Muscle layer of colon (tissue), 2 donors: ENCODE measurements around the gene WASF1.
A peak's percentile ranks its signal among the peaks of the same experiment; 100 is the strongest.

Source experiments
- H3K27ac ChIP-seq: one replicate; pipeline ENCODE4 v1.7.0; 2013; ENCODE audit warnings: low read depth, mild to moderate bottlenecking, low read length, moderate library complexity
- H3K27me3 ChIP-seq, 2 donors: one replicate each; pipeline ENCODE4 v1.7.0; 2013; ENCODE audit warnings: low read length in 2 of 2, mild to moderate bottlenecking in 2 of 2; ENCODE audit not compliant: insufficient read depth in 2 of 2, control insufficient read depth in 1 of 2
- H3K36me3 ChIP-seq: one replicate; pipeline ENCODE4 v1.7.0; 2013; ENCODE audit warnings: mild to moderate bottlenecking, low read length; ENCODE audit not compliant: insufficient read depth
- H3K4me1 ChIP-seq: one replicate; pipeline ENCODE4 v1.7.0; 2013; ENCODE audit warnings: mild to moderate bottlenecking, low read length; ENCODE audit not compliant: insufficient read depth
- H3K4me3 ChIP-seq, 2 donors: one replicate each; pipeline ENCODE4 v1.7.0; 2013; ENCODE audit warnings: low read length in 2 of 2, low read depth in 1 of 2, mild to moderate bottlenecking in 1 of 2, moderate library complexity in 1 of 2
- H3K9ac ChIP-seq: one replicate; pipeline ENCODE4 v1.7.0; 2013; ENCODE audit warnings: low read length
- H3K9me3 ChIP-seq: one replicate; pipeline ENCODE4 v1.7.0; 2013; ENCODE audit warnings: mild to moderate bottlenecking, low read length
- donor health status: abdominal sarcoma.
- donor health status: Adenocarcinoma of cecum.

The WASF1 gene

DNA sequence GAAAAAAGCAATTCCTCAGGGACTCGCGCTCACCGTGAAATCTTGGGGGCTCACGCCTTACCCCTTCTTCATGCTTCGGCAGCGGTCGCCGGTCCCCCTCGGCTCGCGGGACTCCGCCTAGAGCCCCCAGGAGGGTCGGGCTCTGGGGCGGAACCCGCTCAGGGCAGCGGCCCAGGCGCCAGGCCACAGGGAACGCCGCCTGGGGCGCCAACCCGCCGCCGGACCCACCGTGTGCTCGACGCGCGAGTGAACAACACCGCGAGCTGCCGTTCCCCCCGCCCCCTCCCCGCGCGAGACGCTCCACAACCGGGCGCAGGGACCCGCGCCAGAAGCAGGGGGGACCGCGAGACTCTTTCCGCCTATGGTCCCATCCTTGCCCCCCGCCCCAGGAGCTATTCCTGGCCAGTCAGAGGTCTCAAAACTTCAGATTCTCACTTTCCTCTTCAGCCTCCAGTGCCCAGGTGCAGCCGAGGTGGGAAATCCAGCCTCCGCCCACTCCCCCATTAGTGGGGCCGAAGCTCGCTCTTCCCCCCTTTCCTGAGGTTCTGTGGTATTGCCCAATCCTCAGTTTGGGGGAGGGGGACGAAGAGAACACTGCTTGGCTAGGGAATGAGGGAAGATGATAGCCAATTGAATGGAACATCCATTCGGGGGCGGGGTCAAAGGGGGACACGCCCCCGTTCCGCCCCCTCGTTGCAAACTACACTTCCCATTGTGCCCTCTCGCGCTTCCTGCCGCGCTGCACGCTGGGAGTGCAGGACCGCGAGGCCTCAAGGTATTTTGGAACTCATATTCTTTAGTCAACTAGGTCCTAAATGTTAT, at the start of gene WASF1:
Gene WASF1, minus strand, starts transcription at position 265 of the 822 bp plus-strand sequence. CDS start 52,069 bp downstream, outside the sequence.
- Histone ChIP-seq H3K4me3 (peak within 1 kb of the TSS; percentile 92), H3K36me3 (no peaks in the 10 kb centered on the region), H3K27ac (peak within 1 kb of the TSS; percentile 50), H3K27me3 (no peaks in the 10 kb centered on the region), H3K4me1 (peaks cover 32% of the 10 kb centered on the region), H3K9ac (peak within 1 kb of the TSS; percentile 82), H3K9me3 (no peaks in the 10 kb centered on the region)

DNA sequence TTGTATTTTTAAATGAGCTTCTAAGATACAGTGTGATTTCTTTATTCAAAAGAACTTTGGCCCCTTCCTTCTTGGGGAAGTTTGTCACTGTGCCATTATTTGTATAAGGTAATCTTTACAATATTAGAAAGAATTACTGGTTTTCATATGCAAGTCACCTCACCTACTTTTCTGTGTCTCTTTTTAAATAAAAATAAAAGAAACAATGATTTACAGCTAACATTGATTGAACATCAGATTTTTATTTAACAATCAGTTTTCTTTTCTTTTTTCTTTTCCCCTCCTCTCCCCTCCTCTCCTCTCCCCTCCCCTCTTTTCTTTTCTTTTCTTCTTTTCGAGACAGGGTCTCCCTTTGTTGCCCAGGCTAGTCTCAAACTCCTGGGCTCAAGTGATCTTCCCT, 46.8 kb upstream of the WASF1 start:
- Histone ChIP-seq H3K4me1 (no peaks in the 10 kb centered on the region), H3K4me3 (no peak overlapping the region), H3K9ac (no peak overlapping the region), H3K27ac (no peak overlapping the region), H3K36me3 (peaks cover 25% of the 10 kb centered on the region), H3K27me3 (no peaks in the 10 kb centered on the region), H3K9me3 (no peaks in the 10 kb centered on the region)

DNA sequence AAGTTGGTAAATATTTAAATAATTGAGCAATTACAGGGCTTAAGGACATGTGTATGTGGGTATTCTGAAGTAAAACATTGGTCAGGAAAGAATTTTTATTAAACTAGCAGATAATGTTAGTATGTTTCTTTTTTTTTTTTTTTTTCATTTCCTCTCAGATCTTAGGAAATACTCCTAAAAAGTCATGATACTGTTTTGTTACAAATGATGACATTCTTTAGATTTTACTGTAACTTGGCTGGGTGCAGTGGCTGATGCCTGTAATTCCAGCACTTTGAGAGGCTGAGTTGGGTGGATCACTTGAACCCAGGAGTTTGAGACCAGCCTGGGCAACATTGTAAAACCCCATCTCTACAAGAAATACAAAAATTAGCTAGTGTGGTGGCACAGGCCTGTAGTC, 42.3 kb upstream of the WASF1 start:
- Histone ChIP-seq H3K4me3 (no peak overlapping the region), H3K27ac (no peak overlapping the region), H3K4me1 (no peaks in the 10 kb centered on the region), H3K9me3 (no peaks in the 10 kb centered on the region), H3K36me3 (peaks cover 42% of the 10 kb centered on the region), H3K9ac (no peak overlapping the region), H3K27me3 (no peaks in the 10 kb centered on the region)

DNA sequence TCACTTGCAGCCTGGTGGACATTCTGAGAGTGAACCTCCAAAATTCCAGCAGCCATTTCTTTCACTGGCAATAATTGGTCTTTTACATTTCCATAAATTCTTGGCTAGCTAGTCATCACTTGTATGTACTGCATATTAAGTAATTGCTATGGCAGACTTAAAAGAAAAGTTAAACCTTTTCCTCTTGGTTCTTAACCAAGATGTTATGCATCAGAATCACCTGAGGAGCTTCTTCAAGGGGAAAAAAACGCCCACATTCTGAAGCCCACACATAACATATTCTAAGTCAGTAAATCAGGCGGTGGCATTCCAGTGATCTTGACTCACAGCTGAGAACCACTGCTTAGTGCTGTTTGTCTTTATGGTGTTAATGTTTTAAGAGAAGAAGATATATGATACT, 37.8 kb upstream of the WASF1 start:
- no peaks in the 10 kb centered on the region for H3K4me1 ChIP-seq
- no peak overlapping the region for H3K4me3 ChIP-seq
- H3K27ac ChIP-seq: no peak overlapping the region
- peaks cover 61% of the 10 kb centered on the region for H3K36me3 ChIP-seq
- H3K9ac ChIP-seq: no peak overlapping the region
- no peaks in the 10 kb centered on the region for H3K9me3 ChIP-seq
- no peaks in the 10 kb centered on the region for H3K27me3 ChIP-seq

DNA sequence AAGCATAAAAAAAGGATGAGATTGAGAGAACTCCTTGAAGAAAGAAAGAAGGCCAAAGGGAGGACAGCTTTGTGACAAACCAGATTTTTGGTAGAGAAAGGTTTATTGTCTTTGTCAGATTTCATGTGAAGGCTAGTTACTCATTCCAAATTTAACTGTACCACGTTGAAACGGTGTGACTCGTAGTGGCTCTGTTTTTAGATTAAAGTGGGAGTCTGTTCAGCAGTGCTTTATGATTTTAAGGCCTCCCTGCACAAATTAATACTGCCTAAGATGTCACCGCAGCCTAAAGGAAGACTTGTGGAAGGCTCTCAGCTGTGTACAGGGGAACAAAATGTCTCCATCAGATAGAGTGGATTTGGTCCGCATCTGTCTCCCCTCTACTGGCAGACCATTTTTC, 36.7 kb upstream of the WASF1 start:
- Histone ChIP-seq H3K9me3 (no peaks in the 10 kb centered on the region), H3K36me3 (peaks cover 66% of the 10 kb centered on the region), H3K4me3 (no peak overlapping the region), H3K27me3 (no peaks in the 10 kb centered on the region), H3K27ac (no peak overlapping the region), H3K4me1 (no peaks in the 10 kb centered on the region), H3K9ac (no peak overlapping the region)

DNA sequence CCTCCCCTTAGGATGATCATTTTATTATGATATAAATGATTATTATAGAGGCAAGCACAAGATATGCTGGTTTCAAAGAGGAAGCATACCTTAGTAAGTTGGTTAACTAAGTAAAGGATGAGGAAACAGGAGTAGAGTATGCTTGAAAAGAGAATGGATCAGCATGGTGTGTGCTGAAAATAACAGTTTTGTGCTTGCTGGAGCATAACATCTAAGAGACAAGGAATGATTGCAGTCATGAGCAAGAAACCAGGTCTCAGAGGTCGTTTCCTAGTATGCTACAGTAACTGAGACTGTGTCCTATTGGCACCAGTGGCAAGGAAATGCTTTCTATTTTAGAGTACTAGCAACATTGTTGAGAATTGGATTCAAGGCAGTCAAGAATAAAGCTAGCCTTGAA, 34.9 kb upstream of the WASF1 start:
- Histone ChIP-seq H3K9ac (no peak overlapping the region), H3K27ac (no peak overlapping the region), H3K9me3 (no peaks in the 10 kb centered on the region), H3K4me1 (no peaks in the 10 kb centered on the region), H3K27me3 (no peaks in the 10 kb centered on the region), H3K4me3 (no peak overlapping the region), H3K36me3 (peaks cover 62% of the 10 kb centered on the region)

DNA sequence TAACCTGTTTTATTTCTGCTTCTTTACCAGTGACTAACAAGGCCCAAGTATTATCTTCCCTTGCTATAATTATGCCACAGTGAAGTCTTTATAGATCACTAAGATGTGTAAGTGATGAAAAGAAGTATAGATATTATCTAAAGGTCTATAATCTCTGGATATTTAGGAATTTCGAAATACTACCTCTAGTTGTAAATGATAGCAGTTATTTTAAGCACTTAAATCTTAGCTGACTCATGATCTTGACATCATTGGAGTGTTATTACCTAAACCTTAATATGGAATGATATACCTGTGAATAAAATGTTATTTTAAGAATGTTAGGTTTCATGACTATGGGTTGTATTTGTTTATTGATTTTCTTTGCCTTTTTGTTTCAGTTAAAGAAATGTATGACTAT, 32.3 kb upstream of the WASF1 start:
- Histone ChIP-seq H3K4me1 (no peaks in the 10 kb centered on the region), H3K27me3 (no peaks in the 10 kb centered on the region), H3K4me3 (no peak overlapping the region), H3K27ac (no peak overlapping the region), H3K36me3 (peaks cover 52% of the 10 kb centered on the region), H3K9me3 (no peaks in the 10 kb centered on the region), H3K9ac (no peak overlapping the region)

DNA sequence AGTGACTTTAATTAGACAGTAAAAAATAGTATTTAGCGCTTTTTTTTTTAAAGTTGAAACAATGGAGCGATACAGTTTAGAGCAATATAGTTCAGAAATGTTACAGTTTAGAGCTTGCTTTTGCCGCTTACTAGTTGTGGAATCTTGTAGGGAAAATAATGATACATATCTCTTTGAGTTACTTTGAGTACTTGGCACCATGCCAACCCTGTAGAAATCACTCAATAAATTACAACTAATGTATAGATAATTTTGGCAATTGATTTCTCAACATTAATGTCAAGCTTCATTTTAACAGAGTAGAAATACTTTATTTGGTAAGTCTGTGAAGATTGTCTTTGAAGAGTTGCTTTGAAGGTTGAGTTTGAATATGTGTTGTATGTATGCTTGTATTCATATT, 28.2 kb upstream of the WASF1 start:
- no peak overlapping the region for H3K4me3 ChIP-seq
- H3K27me3 ChIP-seq: no peaks in the 10 kb centered on the region
- H3K9ac ChIP-seq: no peak overlapping the region
- H3K27ac ChIP-seq: no peak overlapping the region
- H3K4me1 ChIP-seq: no peaks in the 10 kb centered on the region
- H3K36me3 ChIP-seq: peaks cover 26% of the 10 kb centered on the region
- no peaks in the 10 kb centered on the region for H3K9me3 ChIP-seq

DNA sequence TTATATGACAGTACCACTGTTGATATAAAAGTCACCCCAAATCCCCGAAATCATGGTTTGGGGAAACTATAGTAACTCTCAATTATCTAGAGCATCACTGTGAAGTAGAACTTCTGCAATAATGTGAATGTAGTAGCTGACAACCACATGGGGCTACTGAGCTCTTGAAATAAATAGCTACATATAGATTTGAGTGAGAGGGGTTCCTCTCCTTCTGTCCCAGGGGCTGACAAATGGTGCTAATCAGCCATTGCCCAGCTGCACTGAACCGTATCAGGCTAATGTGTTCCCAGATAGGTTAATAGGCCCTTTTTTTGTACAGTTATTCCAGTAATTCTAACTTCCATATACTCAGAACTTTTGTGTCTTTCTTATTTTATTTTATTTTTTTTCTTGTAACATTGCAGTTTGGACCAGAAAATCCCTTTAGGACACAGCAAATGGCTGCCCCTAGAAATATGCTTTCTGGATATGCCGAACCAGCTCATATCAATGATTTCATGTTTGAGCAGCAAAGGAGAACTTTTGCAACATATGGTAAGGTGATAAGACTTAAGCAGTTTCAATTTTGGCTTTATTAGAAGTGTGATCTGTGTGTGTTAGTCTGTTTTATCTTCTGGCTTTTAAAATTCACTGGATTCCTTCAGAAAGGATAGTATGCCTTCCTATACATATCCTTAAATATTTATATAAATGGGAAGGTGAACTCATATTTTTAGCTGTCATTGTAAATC, 21.8 kb upstream of the WASF1 start:
- Histone ChIP-seq H3K9me3 (no peaks in the 10 kb centered on the region), H3K27ac (no peak overlapping the region), H3K4me1 (no peaks in the 10 kb centered on the region), H3K4me3 (no peak overlapping the region), H3K36me3 (no peaks in the 10 kb centered on the region), H3K27me3 (no peaks in the 10 kb centered on the region), H3K9ac (no peak overlapping the region)

DNA sequence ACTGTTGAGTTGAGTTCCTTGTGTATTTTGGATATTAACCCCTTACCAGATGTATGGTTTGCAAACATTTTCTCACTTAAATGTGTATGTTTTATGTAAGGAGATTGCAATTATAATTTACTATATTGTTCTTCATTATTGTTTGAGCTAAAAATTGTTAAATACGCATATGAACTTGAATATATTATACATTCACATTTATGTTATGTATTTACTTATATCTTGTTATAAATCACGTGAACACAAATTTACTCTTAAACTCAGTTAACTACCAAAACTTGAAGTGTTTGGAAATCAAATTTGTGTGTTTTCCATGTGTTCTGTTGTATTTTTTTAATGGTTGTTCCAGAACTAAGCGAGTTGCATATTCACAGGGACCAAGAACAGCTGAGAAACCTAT, 19.1 kb upstream of the WASF1 start:
- Histone ChIP-seq H3K27ac (no peak overlapping the region), H3K9me3 (no peaks in the 10 kb centered on the region), H3K4me1 (no peaks in the 10 kb centered on the region), H3K27me3 (no peaks in the 10 kb centered on the region), H3K36me3 (peaks cover 4% of the 10 kb centered on the region), H3K9ac (no peak overlapping the region), H3K4me3 (no peak overlapping the region)

DNA sequence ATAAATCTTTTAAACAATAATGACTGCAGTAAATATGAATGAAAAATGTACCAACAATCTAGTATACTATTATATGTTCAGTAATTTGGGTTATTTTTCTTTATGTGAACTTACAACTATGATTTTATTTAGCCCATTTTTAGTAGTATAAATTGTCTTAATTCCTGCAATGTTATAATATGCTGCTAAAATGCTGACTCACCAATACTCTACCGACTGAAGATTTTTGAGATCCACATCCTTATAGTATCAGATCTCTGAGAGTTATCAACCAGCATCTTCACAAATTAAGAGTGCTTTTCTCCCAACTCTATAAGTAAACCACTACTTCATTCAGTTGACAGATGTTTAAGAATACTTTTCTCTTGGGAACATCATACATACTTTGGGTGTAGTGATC, 17.4 kb upstream of the WASF1 start:
- H3K27me3 ChIP-seq: no peaks in the 10 kb centered on the region
- H3K27ac ChIP-seq: no peak overlapping the region
- no peaks in the 10 kb centered on the region for H3K9me3 ChIP-seq
- H3K4me3 ChIP-seq: no peak overlapping the region
- no peak overlapping the region for H3K9ac ChIP-seq
- peaks cover 4% of the 10 kb centered on the region for H3K36me3 ChIP-seq
- no peaks in the 10 kb centered on the region for H3K4me1 ChIP-seq
